GM18499 (cell line): Measurements from ENCODE around the gene CHMP1B.
"Not testable (repeated sequence)": the region's sequence is repeated elsewhere in the genome, so short reads cannot be mapped to it uniquely, and the experiment has no call there.

ENCODE experiments used
- ATAC-seq: cut with Tn5 transposase; IDR thresholded peaks from one replicate; pipeline ENCODE4 v1.9.1; 2021; ENCODE audit warnings: moderate number of reproducible peaks; ENCODE audit not compliant: insufficient read depth, unreplicated experiment

CHMP1B gene

DNA sequence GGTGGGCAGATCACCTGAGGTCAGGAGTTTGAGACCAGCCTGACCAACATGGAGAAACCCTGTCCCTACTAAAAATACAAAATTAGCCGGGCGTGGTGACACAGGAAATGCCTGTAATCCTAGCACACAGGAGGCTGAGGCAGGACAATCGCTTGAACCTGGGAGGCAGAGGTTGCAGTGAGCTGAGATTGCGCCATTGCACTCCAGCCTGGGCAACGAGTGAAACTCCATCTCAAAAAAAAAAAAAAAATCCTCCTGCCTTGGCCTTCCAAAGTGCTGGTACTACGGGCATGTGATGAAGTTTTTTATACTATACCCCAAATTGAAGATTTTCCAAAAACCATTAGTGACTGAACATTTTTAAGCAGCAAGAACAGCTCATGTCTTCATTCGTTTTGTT, 41.2 kb downstream of the CHMP1B start:
- ATAC-seq: not testable (repeated sequence)

DNA sequence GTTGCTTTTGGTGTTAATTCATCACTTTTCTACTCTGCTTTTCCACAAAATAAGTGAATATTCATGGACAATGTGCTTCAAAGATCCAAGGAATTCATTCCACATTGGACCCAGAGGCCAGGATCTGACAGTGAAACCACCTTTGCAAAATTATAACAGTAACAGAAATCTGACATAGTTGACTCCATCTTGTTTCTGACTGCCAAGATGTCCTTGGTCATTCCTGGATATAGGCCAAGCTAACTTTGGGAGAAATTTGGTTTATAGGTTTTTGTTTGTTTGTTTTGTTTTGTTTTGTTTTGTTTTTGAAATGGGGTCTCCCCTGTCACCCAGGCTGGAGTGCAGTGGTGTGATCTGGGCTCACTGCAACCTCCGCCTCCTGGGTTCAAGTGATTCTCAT, 46.6 kb downstream of the CHMP1B start:
- ATAC-seq: no peak

DNA sequence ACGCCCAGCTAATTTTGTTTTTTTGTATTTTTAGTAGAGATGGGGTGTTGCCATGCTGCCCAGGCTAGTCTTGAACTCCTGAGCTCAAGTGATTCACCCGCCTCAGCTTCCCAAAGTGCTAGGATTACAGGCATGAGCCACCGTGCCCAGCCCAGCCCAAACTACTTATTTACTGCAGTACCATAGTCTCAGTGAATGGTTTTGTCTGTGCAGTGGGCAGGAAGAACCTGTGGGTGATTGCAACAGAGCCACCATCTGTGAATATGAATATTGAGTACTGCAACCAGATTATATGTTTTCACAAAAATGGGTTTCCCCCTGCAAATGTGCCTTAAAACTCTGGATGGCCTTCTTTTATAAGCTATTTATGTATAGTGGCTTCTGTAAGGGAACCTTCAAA, 47.9 kb downstream of the CHMP1B start:
- ATAC-seq: no peak

DNA sequence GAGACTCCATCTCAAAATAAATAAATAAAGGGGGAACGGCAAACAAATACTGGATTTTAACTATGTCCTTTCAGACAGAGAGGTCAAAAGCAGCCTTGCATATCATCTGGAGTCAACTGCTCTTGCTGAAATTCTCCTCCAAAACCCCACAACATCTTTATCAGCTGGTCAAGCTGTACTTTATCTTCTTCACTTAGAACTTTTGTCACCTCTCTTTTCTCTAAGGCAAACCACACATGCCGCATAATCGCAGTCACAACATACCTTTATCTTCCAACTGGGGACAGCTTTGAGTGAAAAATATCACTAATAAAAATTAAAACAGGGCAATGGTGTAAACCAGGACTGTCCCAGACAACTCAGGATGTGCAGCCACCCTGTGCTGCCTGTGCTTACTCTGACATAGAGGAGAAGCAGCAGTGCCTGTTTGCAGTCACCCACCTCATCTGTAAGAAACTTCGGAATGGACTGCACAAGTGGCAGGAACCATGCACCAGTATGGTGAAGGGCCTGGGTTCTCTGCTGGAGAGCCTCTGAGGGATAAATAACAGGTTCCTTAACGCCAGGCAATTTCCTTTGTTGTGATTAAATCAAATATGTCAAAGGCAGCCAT, 50.7 kb downstream of the CHMP1B start:
- ATAC-seq: no peak

DNA sequence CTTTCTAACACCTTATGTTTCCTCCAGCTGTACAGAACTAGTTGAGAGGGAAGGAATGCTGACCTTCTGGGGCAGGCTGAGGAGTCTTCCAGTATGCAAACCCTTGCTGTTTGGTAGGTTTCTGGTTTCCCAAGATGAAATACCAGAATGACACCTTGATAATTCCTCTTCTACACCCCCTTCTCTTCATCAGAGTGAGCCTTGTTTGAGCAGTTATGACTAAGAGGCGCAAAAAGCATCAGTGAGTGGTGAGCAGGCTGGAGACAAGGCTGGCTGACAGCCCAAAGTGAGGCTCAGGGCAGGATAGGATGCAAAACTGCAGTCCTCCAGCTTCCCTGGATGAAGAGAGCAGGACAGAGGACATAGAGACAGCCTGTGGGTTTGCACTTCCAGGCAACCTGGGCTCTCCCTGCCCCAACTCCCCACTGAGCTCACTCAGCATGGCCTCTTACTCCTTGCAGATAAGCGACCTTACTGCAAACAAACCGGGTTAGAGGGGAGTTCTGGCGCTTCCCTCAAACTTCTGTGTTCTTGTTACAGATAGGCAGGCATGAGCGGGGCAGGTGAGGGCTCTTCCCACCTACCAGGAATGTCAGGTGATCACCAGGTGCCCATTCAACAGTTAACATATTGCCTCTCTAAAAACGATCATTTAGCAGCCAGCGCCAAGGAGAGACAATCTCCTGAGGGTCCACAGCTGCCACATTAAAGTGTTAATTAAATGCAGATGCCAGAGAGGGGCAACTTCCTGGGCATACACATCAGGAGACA, 51.5 kb downstream of the CHMP1B start:
- no peak for ATAC-seq
